Suppressor macrophage (primary cell): ENCODE data around the gene RECQL5.

Experiments used
- DNase-seq, 4 experiments: peaks; one replicate each; pipeline ENCODE4 v3.0.0-alpha.2; 2020 to 2022

RECQL5 gene

GRCh38 chr17:75633486-75634375 is 33.2 kb downstream of the RECQL5 start:
- DNase-seq: peak; percentile 62 to 82 (median 73)

- peak; percentile 80 to 91 (median 82) for DNase-seq
These were observed 34.0 kb downstream of the RECQL5 start, which contains the start of gene SMIM5 for GRCh38 chr17:75632863-75633485. SMIM5 (plus strand) TSS chr17:75633434; CDS start chr17:75640202, 6,768 bp downstream.

GRCh38 chr17:75632428-75632827 is 34.5 kb downstream of the RECQL5 start:
- no peak for DNase-seq

- DNase-seq: no peak
These were observed 35.6 kb downstream of the RECQL5 start for GRCh38 chr17:75631353-75631752.

- DNase-seq: no peak
These were observed 36.7 kb downstream of the RECQL5 start for GRCh38 chr17:75630071-75630917.

- DNase-seq: no peak
These were observed 37.8 kb downstream of the RECQL5 start for GRCh38 chr17:75629157-75629556.

- DNase-seq: no peak
These were observed 38.5 kb downstream of the RECQL5 start for GRCh38 chr17:75628425-75628824.

- no peak for DNase-seq
These were observed 39.9 kb downstream of the RECQL5 start for GRCh38 chr17:75627094-75627493.

GRCh38 chr17:75626496-75627038 is 40.4 kb downstream of the RECQL5 start:
- no peak for DNase-seq

- peak in 3 of 4 experiments; percentile 16 to 34 (median 19) for DNase-seq
These were observed 41.0 kb downstream of the RECQL5 start for GRCh38 chr17:75625813-75626486.

- no peak for DNase-seq
These were observed 42.1 kb downstream of the RECQL5 start for GRCh38 chr17:75624714-75625345.

GRCh38 chr17:75624021-75624420 is 42.9 kb downstream of the RECQL5 start:
- no peak for DNase-seq

GRCh38 chr17:75623386-75623785 is 43.6 kb downstream of the RECQL5 start:
- DNase-seq: no peak

GRCh38 chr17:75622771-75623273 is 44.1 kb downstream of the RECQL5 start:
- DNase-seq: no peak

GRCh38 chr17:75622076-75622475 is 44.9 kb downstream of the RECQL5 start:
- DNase-seq: no peak

- DNase-seq: no peak
These were observed 45.5 kb downstream of the RECQL5 start for GRCh38 chr17:75621489-75621888.

- DNase-seq: peak in 3 of 4 experiments; percentile 24 to 44 (median 33)
These were observed 47.2 kb downstream of the RECQL5 start for GRCh38 chr17:75619506-75620431.

GRCh38 chr17:75617675-75618074 is 49.3 kb downstream of the RECQL5 start:
- no peak for DNase-seq

- DNase-seq: no peak
These were observed 49.7 kb downstream of the RECQL5 start for GRCh38 chr17:75617218-75617617.

- no peak for DNase-seq
These were observed 50.3 kb downstream of the RECQL5 start for GRCh38 chr17:75616521-75617122.
